CD4-positive, alpha-beta T cell treated with Interferon alpha-2 for 1 hour (primary cell): Measurements from ENCODE around the gene GP1BB.
"Not testable (repeated sequence)": the region's sequence is repeated elsewhere in the genome, so short reads cannot be mapped to it uniquely, and the experiment has no call there.

ENCODE experiments used
- DNase-seq, 2 donors: peaks; one replicate each; pipeline ENCODE4 v3.0.0-alpha.2; 2020 to 2022

The GP1BB gene

DNA sequence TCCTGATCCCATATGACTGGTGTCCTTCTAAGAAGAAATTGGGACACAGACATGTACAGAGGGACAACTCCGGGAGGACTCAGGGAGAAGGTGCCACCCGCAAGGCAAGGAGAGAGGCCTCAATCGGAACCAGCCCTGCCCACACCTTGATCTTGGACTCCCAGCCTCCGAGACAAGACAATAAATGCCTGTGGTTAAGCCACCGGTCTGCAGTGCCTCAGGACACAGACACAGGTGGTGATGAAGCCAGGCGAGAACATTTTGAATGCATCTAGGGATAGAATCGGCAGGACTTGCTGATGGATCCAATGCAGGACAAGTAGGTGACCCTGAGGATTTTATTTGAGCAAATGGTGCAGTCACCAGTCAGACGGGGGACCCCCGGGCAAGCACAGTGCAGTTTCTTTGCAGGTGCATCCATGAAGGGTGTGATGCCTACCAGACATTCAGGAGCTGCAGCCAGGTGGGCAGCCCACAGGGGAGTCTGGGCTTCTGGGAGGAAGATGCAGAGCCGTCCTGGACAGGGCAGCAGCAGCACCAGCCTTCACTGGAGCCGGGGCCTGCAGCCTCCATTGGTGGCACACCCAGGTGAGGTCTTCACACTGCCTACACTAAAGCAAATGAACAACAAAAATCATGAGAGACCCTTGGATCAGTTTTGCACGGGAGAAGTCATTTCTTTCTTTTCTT is 29.2 kb upstream of the GP1BB start:
- DNase-seq: no peak

DNA sequence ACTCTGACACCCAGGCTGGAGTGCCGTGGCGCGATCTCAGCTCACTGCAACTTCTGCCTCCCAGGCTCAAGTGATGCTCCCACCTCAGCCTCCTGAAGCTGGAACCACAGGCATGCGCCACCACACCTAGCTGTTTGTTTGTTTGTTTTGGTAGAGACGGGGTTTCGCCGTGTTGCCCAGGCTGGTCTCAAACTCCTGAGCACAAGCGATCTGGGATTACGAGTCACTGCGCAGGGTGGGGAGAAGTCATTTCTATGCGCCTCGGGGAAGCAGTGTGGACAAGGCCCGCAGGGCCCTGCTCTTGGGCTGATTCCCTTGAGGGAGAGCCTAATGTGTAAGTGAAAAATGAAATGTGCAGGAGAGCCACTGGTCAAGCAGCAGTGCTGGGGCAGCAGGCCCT is 28.6 kb upstream of the GP1BB start:
- DNase-seq: no peak

DNA sequence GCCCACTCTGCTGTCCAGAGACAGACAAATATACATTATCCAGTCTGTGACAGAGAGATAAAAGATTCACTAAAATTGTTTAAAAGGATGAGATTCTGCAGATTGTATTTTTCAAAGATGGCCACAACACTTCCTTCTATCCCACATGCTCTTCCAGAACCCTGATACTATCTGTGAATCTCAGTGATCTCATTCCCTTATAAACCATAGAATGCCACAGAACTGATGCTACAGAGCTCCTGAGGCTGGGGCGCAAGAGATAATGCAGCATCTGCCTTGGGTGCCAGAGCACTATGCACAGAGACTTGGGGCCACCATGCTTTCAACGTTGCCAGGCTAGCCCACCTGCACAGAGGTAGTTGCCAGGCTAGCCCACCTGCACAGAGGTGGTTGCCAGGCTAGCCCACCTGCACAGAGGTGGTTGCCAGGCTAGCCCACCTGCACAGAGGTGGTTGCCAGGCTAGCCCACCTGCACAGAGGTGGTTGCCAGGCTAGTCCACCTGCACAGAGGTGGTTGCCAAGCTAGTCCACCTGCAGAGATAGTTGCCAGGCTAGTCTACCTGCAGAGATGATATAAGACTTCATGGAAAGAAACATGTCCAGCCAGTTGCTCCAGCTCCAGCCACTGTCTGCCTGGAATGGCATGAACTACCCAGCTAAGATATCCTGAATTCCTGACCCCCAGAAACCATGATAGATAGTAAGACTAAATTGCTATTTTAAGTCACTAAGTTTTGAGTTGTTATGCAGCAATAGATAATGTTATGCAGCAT is 26.6 kb upstream of the GP1BB start:
- DNase-seq: no peak

- not testable (repeated sequence) for DNase-seq
Observed at GRCh38 chr22:19697871-19698270, 25.5 kb upstream of the GP1BB start.

- DNase-seq: no peak
Observed at GRCh38 chr22:19700790-19701419, 22.4 kb upstream of the GP1BB start.

GRCh38 chr22:19701420-19702145 is 21.8 kb upstream of the GP1BB start:
- DNase-seq: no peak

DNA sequence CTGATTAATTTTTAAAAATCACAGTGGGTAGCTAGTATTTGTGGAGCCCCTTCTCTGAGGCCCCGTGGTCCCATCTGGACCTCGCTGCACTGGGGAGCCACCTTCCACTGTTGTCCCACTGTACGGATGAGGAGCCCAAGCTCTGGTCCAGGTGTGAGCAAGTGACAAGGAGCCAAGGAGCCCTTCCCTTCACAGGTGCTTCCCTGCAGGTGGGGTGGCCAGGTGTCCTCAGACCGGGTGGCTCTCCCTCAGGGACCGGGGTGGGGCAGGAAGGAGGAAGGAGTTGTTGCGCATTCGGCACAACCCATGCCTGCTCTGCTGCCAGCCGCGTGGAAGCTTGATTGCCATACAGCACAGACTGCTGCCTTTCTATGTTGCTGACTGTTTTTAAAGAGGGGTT is 19.5 kb upstream of the GP1BB start:
- no peak for DNase-seq

DNA sequence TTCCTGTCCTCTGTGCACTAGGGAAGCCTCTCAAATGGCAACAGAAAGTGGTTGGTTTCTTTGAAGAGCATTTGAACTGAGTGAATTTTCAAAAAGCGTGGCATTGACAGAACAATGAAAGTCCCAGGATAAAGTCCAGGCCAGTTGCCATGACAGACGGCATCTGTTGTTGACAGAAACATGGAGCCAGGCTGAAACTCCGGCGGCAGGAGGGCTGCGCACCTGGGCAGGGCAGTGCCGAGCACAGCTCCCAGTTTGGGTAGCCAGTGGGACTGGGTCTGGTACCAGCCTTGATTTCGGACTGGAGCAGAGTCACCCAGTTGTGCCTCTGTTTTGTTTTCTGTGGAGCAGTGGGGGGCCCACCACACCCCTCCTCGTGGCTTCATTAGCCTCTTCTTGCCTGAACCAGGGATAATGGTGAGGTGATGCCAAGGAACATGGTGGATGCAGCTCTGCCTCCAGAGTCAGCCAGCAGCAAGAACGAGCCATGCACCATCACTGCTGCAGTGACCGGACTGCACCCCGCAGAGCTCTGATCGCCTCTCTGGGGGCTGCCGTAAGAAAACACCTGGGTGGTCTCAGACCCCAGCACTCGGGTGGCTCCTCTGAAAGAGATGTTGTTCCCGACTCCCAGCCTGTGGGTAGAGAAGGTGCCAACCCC is 18.9 kb upstream of the GP1BB start:
- DNase-seq: no peak

- DNase-seq: no peak
Observed at GRCh38 chr22:19705181-19705934, 18.0 kb upstream of the GP1BB start.

DNA sequence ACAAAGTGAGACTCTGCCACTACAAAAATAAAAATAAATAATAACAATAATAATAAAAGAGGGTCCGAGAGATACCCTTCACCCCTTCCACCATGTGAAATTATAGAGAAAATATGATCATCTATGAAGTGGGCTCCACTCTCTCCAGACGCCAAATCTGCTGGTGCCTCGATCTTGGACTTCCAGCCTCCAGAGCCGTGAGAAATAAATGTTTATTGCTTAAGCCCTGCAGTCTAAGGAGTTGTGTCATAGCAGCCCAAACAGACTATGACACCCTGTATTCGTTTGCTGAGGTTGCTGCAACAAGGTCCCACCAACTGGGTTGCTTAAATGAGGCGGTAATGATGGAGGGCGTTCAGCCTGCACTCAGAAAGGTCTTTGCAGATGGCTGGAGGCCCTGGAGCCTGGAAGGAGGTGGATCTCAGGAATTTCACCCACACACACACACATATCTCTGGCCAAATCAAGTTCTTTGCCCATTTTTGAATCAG is 16.6 kb upstream of the GP1BB start:
- DNase-seq: no peak

DNA sequence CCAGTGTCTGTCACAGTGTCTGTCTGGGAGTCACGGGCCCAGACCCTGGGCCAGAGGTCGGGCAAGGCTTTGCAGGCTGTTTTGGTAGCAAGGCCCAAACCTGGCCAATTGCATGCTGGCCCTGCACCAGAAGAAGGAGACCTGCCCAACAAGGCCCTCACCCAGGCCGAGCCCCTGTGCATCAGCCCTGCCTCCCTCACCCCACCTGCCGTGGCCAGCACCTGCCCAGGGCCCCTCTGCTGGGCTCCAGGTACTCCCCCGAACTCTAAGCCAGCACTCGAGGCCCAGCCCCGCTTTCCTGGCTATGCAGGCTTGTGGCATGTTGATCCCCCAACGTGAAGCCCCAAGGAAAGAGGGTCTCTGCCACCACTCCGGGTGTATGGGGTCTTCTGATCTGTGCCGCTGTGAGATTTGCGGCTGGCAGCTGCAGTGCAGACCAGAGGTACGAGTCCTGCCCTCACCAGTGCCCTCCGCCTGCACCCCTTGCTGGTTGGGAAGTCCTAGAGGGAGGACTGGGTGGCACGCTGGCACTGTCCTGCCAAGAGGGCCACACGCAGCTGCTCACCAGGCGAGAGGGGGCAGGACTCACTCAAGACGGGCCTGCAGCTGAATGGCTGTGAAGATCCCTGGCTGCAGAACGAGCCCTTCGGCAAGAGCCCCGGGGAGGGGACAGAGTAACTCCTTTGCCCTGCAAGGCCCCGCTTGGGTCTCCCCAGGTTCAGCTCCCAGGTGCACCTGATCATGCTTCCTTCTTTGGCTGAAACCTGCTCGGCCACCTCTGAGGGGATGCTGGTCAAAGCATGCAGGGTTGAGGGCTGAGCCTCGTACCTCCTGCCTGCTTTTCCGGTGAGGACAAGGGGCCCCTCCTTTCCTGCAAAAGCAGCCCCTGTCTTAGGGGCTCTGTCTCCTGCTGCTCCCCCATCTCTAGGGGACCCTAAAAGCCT is 15.7 kb upstream of the GP1BB start:
- no peak for DNase-seq

GRCh38 chr22:19708321-19709011 is 14.9 kb upstream of the GP1BB start:
- no peak for DNase-seq

DNA sequence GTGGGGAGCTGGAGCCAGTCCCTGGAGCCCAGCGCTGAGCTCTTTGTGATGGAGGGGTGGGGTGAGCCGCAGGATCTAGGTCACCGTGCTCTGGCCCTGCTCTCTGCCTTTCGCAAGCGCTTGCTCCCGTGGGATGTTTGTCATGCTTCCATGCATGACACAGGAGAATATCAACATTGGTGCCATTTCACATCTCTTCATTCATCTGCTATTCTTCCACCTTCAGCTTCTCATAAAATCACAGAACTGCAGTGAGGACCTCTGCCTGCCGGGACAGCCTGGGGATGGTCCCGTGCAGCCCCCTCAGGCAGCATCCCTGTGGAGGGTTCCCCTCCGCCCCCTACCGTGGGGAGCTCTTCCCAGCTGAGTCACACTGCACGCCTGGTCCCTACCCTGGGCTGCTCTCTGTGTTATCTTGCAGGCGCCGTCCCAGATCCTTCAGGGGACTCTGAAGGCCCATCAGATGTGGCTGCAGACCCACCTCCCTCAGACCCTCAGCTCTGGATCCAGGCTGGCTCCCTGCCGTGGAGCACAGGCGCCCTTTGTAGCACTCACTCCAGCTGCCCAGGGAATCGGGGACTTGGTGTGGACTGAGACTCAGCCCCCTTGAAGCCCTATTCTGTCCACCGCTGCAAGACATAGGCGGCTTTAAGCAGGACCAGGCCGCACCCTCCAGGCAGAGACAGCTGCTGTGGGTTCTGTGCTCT is 14.1 kb upstream of the GP1BB start:
- DNase-seq: no peak

DNA sequence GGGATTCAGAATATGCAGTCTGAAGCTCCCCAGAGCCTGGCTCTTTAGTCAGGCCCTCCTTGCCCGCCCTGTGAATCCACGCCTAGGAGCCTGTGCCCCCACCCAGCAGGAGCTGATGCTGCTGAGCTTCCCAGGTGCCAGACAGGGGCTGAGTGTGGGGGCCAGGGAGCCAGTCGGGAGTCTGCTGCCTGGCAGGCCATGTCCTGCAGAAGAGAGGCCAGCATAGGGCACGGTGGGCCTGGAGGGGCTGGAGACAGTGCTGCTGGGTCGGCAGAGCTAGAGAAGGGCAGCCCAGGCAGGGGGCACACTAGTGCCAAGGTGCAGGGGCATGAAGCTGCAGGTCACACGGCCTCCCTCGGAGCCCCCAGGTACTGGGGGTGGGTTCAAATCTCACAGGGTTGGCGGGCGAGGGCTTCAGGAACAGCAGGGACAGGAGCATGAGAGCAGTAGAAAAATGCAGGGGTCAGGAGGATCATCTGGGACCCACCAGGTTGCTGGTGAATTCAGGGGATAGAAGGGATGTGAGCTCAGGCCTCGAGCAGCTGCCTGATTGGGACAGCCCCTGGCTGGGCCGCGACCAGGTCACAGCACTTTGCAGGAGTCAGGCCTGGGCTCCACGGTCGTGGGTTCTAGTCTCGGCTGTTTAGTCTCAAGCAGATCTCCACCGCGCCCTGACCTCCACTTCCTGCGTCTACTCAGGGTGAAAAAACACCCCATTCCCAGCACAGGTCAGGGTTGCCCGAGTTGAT is 13.1 kb upstream of the GP1BB start:
- no peak for DNase-seq

DNA sequence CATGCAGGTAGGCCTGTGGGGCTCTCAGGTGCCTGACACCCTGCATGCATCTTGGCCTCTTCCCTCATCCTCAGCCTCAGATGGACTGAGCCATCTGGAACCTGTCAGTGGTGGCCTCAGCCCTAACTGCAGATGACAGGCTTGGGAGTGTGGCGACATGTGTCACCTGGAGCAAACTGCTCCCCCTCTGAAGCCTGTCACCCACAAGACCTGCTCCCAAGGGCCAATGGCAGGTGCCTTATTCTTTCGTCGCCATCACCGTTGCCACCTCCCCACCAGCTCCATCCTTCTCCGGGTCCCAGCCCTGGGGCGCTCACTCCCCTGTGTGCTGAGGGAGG is 12.6 kb upstream of the GP1BB start:
- DNase-seq: no peak

- DNase-seq: no peak
Observed at GRCh38 chr22:19713245-19713644, 10.1 kb upstream of the GP1BB start.

GRCh38 chr22:19713650-19714311 is 9.6 kb upstream of the GP1BB start:
- no peak for DNase-seq
